SK-N-SH treated with all-trans-retinoic acid at 6 μM for 48 hours (cell line): ENCODE data around the gene DDX19B.

Experiments used
- ATAC-seq: fragments of 200-7000 bp; cut with Tn5 transposase; 3 replicates; pipeline ENCODE4 v1.9.1; 2020; ENCODE audit warnings: mild to moderate bottlenecking, moderate library complexity
- ARNTL ChIP-seq: fragments of 450-650 bp; formaldehyde crosslinking; IDR thresholded peaks from 2 replicates; pipeline ENCODE4 v1.5.0; 2020; ENCODE audit warnings: low read depth, mild to moderate bottlenecking, moderate library complexity, borderline replicate concordance
- CREB5 ChIP-seq: fragments of 250-450 bp; sonication (Bioruptor Pico); IDR thresholded peaks from 2 replicates; pipeline ENCODE4 v1.5.1; 2020; ENCODE audit warnings: low read depth, mild to moderate bottlenecking, moderate library complexity
- CSDC2 ChIP-seq: fragments of 250-450 bp; sonication (Bioruptor Pico); IDR thresholded peaks from 2 replicates; pipeline ENCODE4 v1.5.0; 2020; ENCODE audit warnings: mild to moderate bottlenecking, moderate library complexity
- ESRRG ChIP-seq: fragments of 250-450 bp; sonication (Bioruptor Pico); IDR thresholded peaks from 2 replicates; pipeline ENCODE4 v1.6.1; 2021; ENCODE audit warnings: mild to moderate bottlenecking
- GLIS3 ChIP-seq: fragments of 250-450 bp; sonication (Bioruptor Pico); IDR thresholded peaks from 2 replicates; pipeline ENCODE4 v1.5.0; 2020; ENCODE audit warnings: mild to moderate bottlenecking, moderate library complexity
- ISL1 ChIP-seq: fragments of 250-450 bp; sonication (Bioruptor Pico); IDR thresholded peaks from 2 replicates; pipeline ENCODE4 v2.1.2; 2022; ENCODE audit warnings: mild to moderate bottlenecking, moderate library complexity
- OSR1 ChIP-seq: fragments of 250-450 bp; sonication (Bioruptor Pico); IDR thresholded peaks from 2 replicates; pipeline ENCODE4 v1.8.0; 2022; ENCODE audit warnings: moderate library complexity, mild to moderate bottlenecking, inconsistent platforms
- PATZ1 ChIP-seq: fragments of 250-450 bp; sonication (Bioruptor Pico); IDR thresholded peaks from 2 replicates; pipeline ENCODE4 v1.8.0; 2020; ENCODE audit warnings: mild to moderate bottlenecking, moderate library complexity, borderline replicate concordance
- POU6F1 ChIP-seq: fragments of 250-450 bp; sonication (Bioruptor Pico); IDR thresholded peaks from 2 replicates; pipeline ENCODE4 v1.8.0; 2021; ENCODE audit warnings: low read depth, mild to moderate bottlenecking, moderate library complexity, borderline replicate concordance
- RARB ChIP-seq: fragments of 250-450 bp; sonication (Bioruptor Pico); IDR thresholded peaks from 2 replicates; pipeline ENCODE4 v1.8.0; 2021; ENCODE audit warnings: mild to moderate bottlenecking, moderate library complexity
- TOX ChIP-seq: fragments of 250-450 bp; sonication (Bioruptor Pico); IDR thresholded peaks from 2 replicates; pipeline ENCODE4 v1.8.0; 2021; ENCODE audit warnings: mild to moderate bottlenecking, moderate library complexity, borderline replicate concordance
- ZC3H10 ChIP-seq: fragments of 250-450 bp; sonication (Bioruptor Pico); IDR thresholded peaks from 2 replicates; pipeline ENCODE4 v1.5.1; 2021; ENCODE audit warnings: mild to moderate bottlenecking, moderate library complexity
- ZFP3 ChIP-seq: fragments of 250-450 bp; sonication (Bioruptor Pico); IDR thresholded peaks from 2 replicates; pipeline ENCODE4 v1.5.0; 2020; ENCODE audit warnings: mild to moderate bottlenecking, moderate library complexity
- ZNF565 ChIP-seq: fragments of 450-650 bp; formaldehyde crosslinking; conservative IDR thresholded peaks from 2 replicates; pipeline ENCODE4 v1.5.0; 2020; ENCODE audit warnings: low read depth, mild to moderate bottlenecking, moderate library complexity
- ZNF70 ChIP-seq: fragments of 450-650 bp; formaldehyde crosslinking; IDR thresholded peaks from 2 replicates; pipeline ENCODE4 v1.5.0; 2020; ENCODE audit warnings: mild to moderate bottlenecking, moderate library complexity
- ZNF8 ChIP-seq: fragments of 450-650 bp; formaldehyde crosslinking; IDR thresholded peaks from 2 replicates; pipeline ENCODE4 v1.5.0; 2020; ENCODE audit warnings: mild to moderate bottlenecking, moderate library complexity
- TF ChIP-seq, protein P1 (sequence below): fragments of 250-450 bp; sonication (Bioruptor Pico); IDR thresholded peaks from 2 replicates; pipeline ENCODE4 v1.5.0; 2020; ENCODE audit warnings: mild to moderate bottlenecking, moderate library complexity

The DDX19B gene

DNA sequence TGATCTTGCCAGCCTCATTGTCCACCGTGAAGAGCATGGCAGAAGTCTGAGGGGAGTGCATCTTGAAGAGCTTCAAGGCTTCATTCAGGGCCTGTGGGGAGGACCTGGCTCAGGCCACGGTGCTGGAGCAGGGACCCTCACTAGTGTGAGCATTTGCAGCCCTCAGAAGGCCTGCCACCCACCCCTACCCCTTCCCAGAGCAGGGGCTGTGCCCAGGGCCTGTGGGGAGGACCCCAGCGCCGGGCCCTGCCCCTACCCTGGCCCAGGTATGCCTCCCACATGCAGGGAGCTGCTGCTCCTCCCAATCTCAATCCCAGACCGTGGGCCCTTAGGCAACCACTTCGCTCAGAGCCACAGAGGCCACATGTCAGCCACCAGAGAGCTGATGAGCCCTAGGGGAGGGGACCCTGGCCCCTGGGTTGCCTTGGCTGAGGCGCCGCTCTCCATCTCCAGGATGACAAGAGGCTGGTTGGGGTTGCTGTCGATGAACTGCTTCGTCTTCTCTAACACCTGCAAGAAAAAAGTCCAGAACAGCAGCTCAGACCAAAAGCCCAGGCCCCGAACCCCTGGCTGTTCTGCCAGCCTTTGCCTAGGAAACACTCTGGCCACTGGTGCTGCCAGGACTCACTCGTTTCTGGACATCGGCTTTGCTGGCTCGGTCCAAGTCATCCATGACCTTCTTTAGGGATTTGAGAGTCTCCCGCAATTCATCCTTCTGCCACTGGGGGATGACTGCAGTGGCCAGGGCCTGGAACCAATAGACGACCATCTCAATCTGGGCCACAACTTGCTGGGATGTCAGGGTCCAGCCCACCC, 45.5 kb upstream of the DDX19B start:
- TF ChIP-seq ISL1 (CRISPR knock-in tag) (no peak), ZNF565 (CRISPR knock-in tag) (no peak), RARB (no peak), GLIS3 (CRISPR knock-in tag) (no peak), PATZ1 (CRISPR knock-in tag) (no peak), ZC3H10 (CRISPR knock-in tag) (no peak), OSR1 (no peak), ZNF8 (no peak), ARNTL (CRISPR knock-in tag) (no peak), POU6F1 (CRISPR knock-in tag) (no peak)
- TF ChIP-seq, protein P1, sequence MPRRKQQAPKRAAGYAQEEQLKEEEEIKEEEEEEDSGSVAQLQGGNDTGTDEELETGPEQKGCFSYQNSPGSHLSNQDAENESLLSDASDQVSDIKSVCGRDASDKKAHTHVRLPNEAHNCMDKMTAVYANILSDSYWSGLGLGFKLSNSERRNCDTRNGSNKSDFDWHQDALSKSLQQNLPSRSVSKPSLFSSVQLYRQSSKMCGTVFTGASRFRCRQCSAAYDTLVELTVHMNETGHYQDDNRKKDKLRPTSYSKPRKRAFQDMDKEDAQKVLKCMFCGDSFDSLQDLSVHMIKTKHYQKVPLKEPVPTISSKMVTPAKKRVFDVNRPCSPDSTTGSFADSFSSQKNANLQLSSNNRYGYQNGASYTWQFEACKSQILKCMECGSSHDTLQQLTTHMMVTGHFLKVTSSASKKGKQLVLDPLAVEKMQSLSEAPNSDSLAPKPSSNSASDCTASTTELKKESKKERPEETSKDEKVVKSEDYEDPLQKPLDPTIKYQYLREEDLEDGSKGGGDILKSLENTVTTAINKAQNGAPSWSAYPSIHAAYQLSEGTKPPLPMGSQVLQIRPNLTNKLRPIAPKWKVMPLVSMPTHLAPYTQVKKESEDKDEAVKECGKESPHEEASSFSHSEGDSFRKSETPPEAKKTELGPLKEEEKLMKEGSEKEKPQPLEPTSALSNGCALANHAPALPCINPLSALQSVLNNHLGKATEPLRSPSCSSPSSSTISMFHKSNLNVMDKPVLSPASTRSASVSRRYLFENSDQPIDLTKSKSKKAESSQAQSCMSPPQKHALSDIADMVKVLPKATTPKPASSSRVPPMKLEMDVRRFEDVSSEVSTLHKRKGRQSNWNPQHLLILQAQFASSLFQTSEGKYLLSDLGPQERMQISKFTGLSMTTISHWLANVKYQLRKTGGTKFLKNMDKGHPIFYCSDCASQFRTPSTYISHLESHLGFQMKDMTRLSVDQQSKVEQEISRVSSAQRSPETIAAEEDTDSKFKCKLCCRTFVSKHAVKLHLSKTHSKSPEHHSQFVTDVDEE (CRISPR knock-in tag) = no peak
- TF ChIP-seq, all 23 proteins: peak for 0
- ATAC-seq = peak; percentile 43

- TF ChIP-seq TOX = no peak
- TF ChIP-seq ZNF565 (CRISPR knock-in tag) = no peak
- no peak for TF ChIP-seq ZNF70 (CRISPR knock-in tag)
- no peak for TF ChIP-seq CSDC2 (CRISPR knock-in tag)
- TF ChIP-seq, protein P1 (CRISPR knock-in tag) = no peak
- TF ChIP-seq ISL1 (CRISPR knock-in tag) = no peak
- TF ChIP-seq ZNF8 = no peak
- no peak for TF ChIP-seq GLIS3 (CRISPR knock-in tag)
- no peak for TF ChIP-seq ESRRG
- no peak for TF ChIP-seq ARNTL (CRISPR knock-in tag)
- no peak for TF ChIP-seq CREB5 (CRISPR knock-in tag)
- no peak for TF ChIP-seq PATZ1 (CRISPR knock-in tag)
- TF ChIP-seq ZFP3 (CRISPR knock-in tag) = no peak
- TF ChIP-seq, all 23 proteins: peak for 0
- no peak for ATAC-seq
These were observed 44.6 kb upstream of the DDX19B start for GRCh38 chr16:70254180-70254964.
